Measurements from ENCODE around the gene B4GALNT2. TPM values are rescaled to one million over a fixed set of nuclear protein-coding genes. Genes with fewer than 3 reads are reported as not detected.
"Not testable (repeated sequence)": the region's sequence is repeated elsewhere in the genome, so short reads cannot be mapped to it uniquely, and the experiment has no call there.

B4GALNT2 gene
- polyA plus RNA-seq, 2 donors = 0.02 to 0.06 TPM

DNA sequence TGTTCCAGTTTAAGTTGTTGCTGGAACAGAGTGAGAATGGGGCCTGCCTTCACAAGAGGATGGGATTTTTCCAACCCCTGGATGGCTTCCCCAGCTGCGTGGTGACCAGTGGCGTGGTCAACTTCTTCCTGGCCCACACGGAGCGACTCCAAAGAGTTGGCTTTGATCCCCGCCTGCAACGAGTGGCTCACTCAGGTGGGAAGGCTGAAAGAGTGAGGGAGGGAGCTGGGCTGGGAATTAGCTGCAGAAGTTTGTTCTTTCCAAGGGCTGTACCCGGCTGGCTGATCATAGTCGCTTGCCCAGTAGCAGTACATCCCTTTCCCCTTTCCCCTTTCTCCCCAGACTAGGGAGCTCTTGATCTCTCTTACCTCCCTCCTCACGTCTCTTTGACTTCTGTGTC lies 36.1 kb downstream of the B4GALNT2 start:
- WGBS, 2 donors = 65 to 74% methylated on average over 8 to 9 of the region's 9 CpGs
- no peaks in the 10 kb centered on the region for H3K4me1 ChIP-seq (ENCODE audit: control insufficient read depth in 2 of 2, insufficient read depth in 2 of 2, low read length in 1 of 2)

DNA sequence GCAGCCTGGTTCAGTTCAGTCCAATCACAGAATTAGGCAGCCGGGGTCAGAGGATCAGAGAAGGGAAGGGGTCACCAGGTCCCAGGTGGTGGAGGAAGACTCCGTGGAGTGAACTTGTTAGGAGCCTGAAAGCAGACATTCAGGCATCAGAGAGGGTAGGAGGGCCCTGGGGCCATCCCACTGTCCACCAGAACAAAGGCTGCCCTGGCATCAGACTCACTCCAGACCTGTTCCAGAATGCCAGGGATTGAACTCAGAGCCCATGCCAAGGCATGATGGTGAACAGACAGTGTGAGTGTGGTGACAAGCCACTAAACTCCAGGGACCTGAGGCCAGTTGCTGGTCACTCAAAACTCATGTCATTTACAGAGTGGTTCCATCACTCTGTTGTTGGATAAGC lies 37.6 kb downstream of the B4GALNT2 start:
- 66 to 80% methylated on average over 2 of the region's 2 CpGs for WGBS, 2 donors
- Histone ChIP-seq H3K4me3 (ENCODE audit: low read depth in 1 of 2, low read length in 2 of 2) (no peak overlapping the region), H3K27ac (ENCODE audit: low read depth in 2 of 2, low read length in 1 of 2) (no peak overlapping the region), H3K9me3 (ENCODE audit: control insufficient read depth in 2 of 2, insufficient read depth in 1 of 2, low read depth in 1 of 2, low read length in 1 of 2) (peaks cover 0 to 5% of the 10 kb centered on the region in 2 donors), H3K36me3 (ENCODE audit: control insufficient read depth in 2 of 2, insufficient read depth in 2 of 2, low read length in 1 of 2) (no peaks in the 10 kb centered on the region), H3K27me3 (ENCODE audit: control insufficient read depth in 1 of 2, insufficient read depth in 2 of 2, low read length in 2 of 2) (peaks cover 3 to 10% of the 10 kb centered on the region in 2 donors), H3K4me1 (ENCODE audit: control insufficient read depth in 2 of 2, insufficient read depth in 2 of 2, low read length in 1 of 2) (no peaks in the 10 kb centered on the region)

More for the DNA sequence above, 36.1 kb downstream of the B4GALNT2 start:
- Histone ChIP-seq H3K27me3 (ENCODE audit: control insufficient read depth in 1 of 2, insufficient read depth in 2 of 2, low read length in 2 of 2) (peaks cover 3 to 10% of the 10 kb centered on the region in 2 donors), H3K4me3 (ENCODE audit: low read depth in 1 of 2, low read length in 2 of 2) (no peak overlapping the region), H3K27ac (ENCODE audit: low read depth in 2 of 2, low read length in 1 of 2) (no peak overlapping the region), H3K36me3 (ENCODE audit: control insufficient read depth in 2 of 2, insufficient read depth in 2 of 2, low read length in 1 of 2) (no peaks in the 10 kb centered on the region), H3K9me3 (ENCODE audit: control insufficient read depth in 2 of 2, insufficient read depth in 1 of 2, low read depth in 1 of 2, low read length in 1 of 2) (peaks cover 0 to 5% of the 10 kb centered on the region in 2 donors)

DNA sequence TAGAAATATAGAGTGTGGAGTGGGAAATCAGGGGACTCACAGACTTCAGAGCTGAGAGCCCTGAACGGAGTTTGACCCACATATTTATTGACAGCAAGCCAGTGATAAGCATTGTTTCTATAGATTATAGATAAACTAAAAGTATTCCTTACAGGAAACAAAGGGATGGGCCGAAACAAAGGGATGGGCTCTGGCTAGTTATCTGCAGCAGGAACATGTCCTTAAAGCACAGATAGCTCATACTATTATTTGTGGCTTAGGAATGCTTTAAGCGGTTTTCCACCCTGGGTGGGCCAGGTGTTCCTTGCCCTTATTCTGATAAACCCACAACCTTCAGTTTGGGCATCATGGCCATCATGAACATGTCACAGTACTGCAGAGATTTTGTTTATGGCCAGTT lies 38.1 kb downstream of the B4GALNT2 start:
- not testable (repeated sequence) for H3K27me3 ChIP-seq (ENCODE audit: control insufficient read depth in 1 of 2, insufficient read depth in 2 of 2, low read length in 2 of 2); H3K27ac ChIP-seq (ENCODE audit: low read depth in 2 of 2, low read length in 1 of 2); H3K36me3 ChIP-seq (ENCODE audit: control insufficient read depth in 2 of 2, insufficient read depth in 2 of 2, low read length in 1 of 2); H3K4me1 ChIP-seq (ENCODE audit: control insufficient read depth in 2 of 2, insufficient read depth in 2 of 2, low read length in 1 of 2); H3K9me3 ChIP-seq (ENCODE audit: control insufficient read depth in 2 of 2, insufficient read depth in 1 of 2, low read depth in 1 of 2, low read length in 1 of 2); H3K4me3 ChIP-seq (ENCODE audit: low read depth in 1 of 2, low read length in 2 of 2)
- 71 to 79% methylated on average over 3 of the region's 3 CpGs for WGBS, 2 donors

DNA sequence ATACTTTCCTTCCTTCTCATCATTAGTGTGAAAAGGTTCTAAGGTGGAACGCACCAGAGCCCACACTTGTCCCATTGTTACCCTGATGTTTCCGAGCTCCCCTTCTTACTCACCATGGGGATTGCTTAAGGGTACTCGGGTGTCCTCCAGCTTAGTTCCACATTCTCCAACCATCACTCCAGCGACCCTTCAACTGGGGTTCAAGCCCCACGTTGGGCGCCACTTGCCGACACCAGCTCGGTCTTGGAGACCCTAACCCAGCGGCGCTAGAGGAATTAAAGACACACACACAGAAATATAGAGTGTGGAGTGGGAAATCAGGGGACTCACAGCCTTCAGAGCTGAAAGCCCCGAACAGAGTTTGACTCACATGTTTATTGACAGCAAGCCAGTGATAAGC lies 43.4 kb downstream of the B4GALNT2 start:
- H3K27ac ChIP-seq (ENCODE audit: low read depth in 2 of 2, low read length in 1 of 2); H3K36me3 ChIP-seq (ENCODE audit: control insufficient read depth in 2 of 2, insufficient read depth in 2 of 2, low read length in 1 of 2); H3K4me3 ChIP-seq (ENCODE audit: low read depth in 1 of 2, low read length in 2 of 2); H3K27me3 ChIP-seq (ENCODE audit: control insufficient read depth in 1 of 2, insufficient read depth in 2 of 2, low read length in 2 of 2); H3K4me1 ChIP-seq (ENCODE audit: control insufficient read depth in 2 of 2, insufficient read depth in 2 of 2, low read length in 1 of 2): not testable (repeated sequence)
- 87 to 92% methylated on average over 11 of the region's 11 CpGs for WGBS, 2 donors
- peaks cover 5 to 14% of the 10 kb centered on the region in 2 donors for H3K9me3 ChIP-seq (ENCODE audit: control insufficient read depth in 2 of 2, insufficient read depth in 1 of 2, low read depth in 1 of 2, low read length in 1 of 2)

DNA sequence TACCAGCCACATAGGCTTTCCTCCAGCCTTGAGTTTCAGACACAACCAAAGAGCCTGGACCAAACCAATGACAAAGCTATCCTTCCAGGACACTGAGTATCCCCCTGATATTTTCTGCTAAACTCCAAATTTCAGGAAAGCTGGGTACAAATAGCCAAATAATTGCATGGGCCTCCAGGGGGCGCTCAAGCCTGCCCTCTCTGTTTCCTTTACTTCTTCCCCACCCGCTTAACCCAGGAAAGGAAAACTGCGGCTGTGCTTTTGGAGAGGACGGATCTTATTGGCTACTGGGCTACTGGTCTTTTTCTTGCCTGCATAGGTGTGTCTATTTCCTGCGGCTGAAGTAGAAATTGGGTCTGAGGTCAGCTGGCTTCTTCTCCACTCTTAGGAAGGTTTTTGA lies 47.7 kb downstream of the B4GALNT2 start:
- Histone ChIP-seq H3K27me3 (ENCODE audit: control insufficient read depth in 1 of 2, insufficient read depth in 2 of 2, low read length in 2 of 2) (no peaks in the 10 kb centered on the region), H3K9me3 (ENCODE audit: control insufficient read depth in 2 of 2, insufficient read depth in 1 of 2, low read depth in 1 of 2, low read length in 1 of 2) (peaks cover 5 to 16% of the 10 kb centered on the region in 2 donors), H3K27ac (ENCODE audit: low read depth in 2 of 2, low read length in 1 of 2) (no peak overlapping the region), H3K36me3 (ENCODE audit: control insufficient read depth in 2 of 2, insufficient read depth in 2 of 2, low read length in 1 of 2) (no peaks in the 10 kb centered on the region), H3K4me3 (ENCODE audit: low read depth in 1 of 2, low read length in 2 of 2) (no peak overlapping the region), H3K4me1 (ENCODE audit: control insufficient read depth in 2 of 2, insufficient read depth in 2 of 2, low read length in 1 of 2) (no peaks in the 10 kb centered on the region)
- WGBS, 2 donors = 18 to 23% methylated on average over 5 of the region's 5 CpGs

DNA sequence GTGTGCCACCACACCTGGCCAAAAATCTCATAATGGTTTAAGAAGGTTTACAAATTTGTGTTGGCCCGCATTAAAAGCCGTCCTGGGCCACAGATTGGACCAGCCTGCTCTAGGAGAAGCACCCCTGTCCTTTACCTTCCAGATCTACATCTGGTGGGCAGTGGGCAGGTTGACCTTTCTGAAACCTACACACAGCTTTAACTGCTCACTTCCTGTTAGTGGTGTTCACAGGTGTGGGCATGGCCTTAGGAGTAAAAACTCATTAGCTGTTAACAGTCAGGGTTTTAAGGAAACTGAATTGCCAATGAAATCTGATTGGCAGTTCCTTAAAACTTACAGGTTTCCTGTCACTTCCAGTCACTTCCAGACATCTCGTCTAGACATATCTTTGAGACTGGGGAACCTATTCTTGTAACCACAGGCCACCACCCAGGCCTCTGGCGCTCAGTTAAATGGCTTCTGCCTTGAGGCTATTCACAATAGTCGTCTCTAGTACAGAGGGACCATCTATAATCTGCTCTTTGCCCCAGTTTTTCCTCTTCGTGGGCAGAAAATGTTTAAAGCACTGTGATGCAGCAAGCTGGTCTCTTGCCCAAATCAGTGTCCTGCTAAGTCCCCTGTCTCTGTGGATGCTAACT lies 48.5 kb downstream of the B4GALNT2 start:
- Histone ChIP-seq H3K4me1 (ENCODE audit: control insufficient read depth in 2 of 2, insufficient read depth in 2 of 2, low read length in 1 of 2) (no peaks in the 10 kb centered on the region), H3K27me3 (ENCODE audit: control insufficient read depth in 1 of 2, insufficient read depth in 2 of 2, low read length in 2 of 2) (no peaks in the 10 kb centered on the region), H3K27ac (ENCODE audit: low read depth in 2 of 2, low read length in 1 of 2) (no peak overlapping the region), H3K36me3 (ENCODE audit: control insufficient read depth in 2 of 2, insufficient read depth in 2 of 2, low read length in 1 of 2) (no peaks in the 10 kb centered on the region), H3K4me3 (ENCODE audit: low read depth in 1 of 2, low read length in 2 of 2) (no peak overlapping the region), H3K9me3 (ENCODE audit: control insufficient read depth in 2 of 2, insufficient read depth in 1 of 2, low read depth in 1 of 2, low read length in 1 of 2) (peaks cover 3 to 11% of the 10 kb centered on the region in 2 donors)
- 69 to 75% methylated on average over 6 of the region's 6 CpGs for WGBS, 2 donors

DNA sequence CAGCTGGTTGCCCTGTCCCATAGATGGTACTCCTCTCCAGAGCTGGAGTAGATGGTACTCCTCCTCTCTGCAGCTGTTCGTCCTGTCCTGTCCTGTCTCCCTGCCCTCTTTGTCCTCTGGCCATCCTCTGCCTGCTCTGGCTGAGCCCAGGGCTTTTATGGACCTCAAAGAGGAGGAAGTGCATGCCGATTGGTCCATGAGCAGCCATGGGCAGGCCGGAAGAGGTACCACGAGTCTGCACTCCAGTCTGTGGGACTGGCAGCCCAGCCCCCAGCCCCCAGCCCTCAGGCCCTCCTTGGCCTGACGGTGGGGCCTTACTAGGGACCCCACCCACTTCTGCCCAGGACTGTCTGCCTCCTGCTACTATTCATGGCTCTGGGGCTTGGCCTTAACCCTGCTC lies 50.8 kb downstream of the B4GALNT2 start:
- Histone ChIP-seq H3K27ac (ENCODE audit: low read depth in 2 of 2, low read length in 1 of 2) (no peak overlapping the region), H3K4me3 (ENCODE audit: low read depth in 1 of 2, low read length in 2 of 2) (no peak overlapping the region), H3K4me1 (ENCODE audit: control insufficient read depth in 2 of 2, insufficient read depth in 2 of 2, low read length in 1 of 2) (no peaks in the 10 kb centered on the region), H3K36me3 (ENCODE audit: control insufficient read depth in 2 of 2, insufficient read depth in 2 of 2, low read length in 1 of 2) (no peaks in the 10 kb centered on the region), H3K27me3 (ENCODE audit: control insufficient read depth in 1 of 2, insufficient read depth in 2 of 2, low read length in 2 of 2) (no peaks in the 10 kb centered on the region), H3K9me3 (ENCODE audit: control insufficient read depth in 2 of 2, insufficient read depth in 1 of 2, low read depth in 1 of 2, low read length in 1 of 2) (peaks cover 0 to 5% of the 10 kb centered on the region in 2 donors)
- WGBS, 2 donors = 83 to 90% methylated on average over 5 of the region's 5 CpGs

DNA sequence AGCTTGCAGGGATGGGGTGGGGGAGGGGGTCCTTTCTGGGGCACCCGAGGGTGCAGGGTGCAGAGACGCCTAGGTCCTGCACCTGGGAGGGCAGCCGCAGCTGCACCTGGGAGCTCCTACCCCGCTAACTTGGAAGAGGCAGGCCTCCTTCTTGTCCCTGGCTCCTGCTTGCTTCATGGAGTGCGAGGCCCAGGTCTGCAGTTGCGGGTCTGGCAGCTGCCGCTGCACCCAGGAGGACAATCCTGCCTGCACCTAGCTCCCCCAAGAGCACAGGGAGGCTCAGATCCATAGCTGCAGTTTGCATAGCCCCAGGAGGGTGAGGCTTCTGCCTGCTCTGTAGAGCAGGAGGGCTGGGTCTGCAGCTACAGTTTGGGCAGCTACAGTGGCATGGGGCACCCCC lies 51.2 kb downstream of the B4GALNT2 start:
- no peak overlapping the region for H3K27ac ChIP-seq (ENCODE audit: low read depth in 2 of 2, low read length in 1 of 2)
- 86 to 92% methylated on average over 6 to 7 of the region's 7 CpGs for WGBS, 2 donors

DNA sequence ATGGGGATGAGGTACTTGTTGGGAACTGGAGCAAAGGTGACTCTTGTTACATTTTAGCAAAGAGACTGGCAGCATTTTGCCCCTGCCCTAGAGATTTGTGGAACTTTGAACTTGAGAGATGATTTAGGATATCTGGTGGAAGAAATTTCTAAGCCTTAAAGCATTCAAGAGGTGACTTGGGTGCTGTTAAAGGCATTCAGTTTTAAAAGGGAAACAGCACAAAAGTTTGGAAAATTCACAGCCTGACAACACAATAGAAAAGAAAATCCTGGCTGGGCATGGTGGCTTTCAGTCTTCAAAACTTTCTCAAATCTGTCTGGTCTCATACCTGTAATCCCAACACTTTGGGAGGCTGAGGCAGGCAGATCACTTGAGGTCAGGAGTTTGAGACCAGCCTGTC lies 52.0 kb downstream of the B4GALNT2 start:
- H3K4me1 ChIP-seq (ENCODE audit: control insufficient read depth in 2 of 2, insufficient read depth in 2 of 2, low read length in 1 of 2); H3K27me3 ChIP-seq (ENCODE audit: control insufficient read depth in 1 of 2, insufficient read depth in 2 of 2, low read length in 2 of 2); H3K27ac ChIP-seq (ENCODE audit: low read depth in 2 of 2, low read length in 1 of 2); H3K9me3 ChIP-seq (ENCODE audit: control insufficient read depth in 2 of 2, insufficient read depth in 1 of 2, low read depth in 1 of 2, low read length in 1 of 2); H3K4me3 ChIP-seq (ENCODE audit: low read depth in 1 of 2, low read length in 2 of 2); H3K36me3 ChIP-seq (ENCODE audit: control insufficient read depth in 2 of 2, insufficient read depth in 2 of 2, low read length in 1 of 2): not testable (repeated sequence)

More for the DNA sequence above, 51.2 kb downstream of the B4GALNT2 start:
- Histone ChIP-seq H3K4me1 (ENCODE audit: control insufficient read depth in 2 of 2, insufficient read depth in 2 of 2, low read length in 1 of 2) (no peaks in the 10 kb centered on the region), H3K9me3 (ENCODE audit: control insufficient read depth in 2 of 2, insufficient read depth in 1 of 2, low read depth in 1 of 2, low read length in 1 of 2) (peaks cover 0 to 5% of the 10 kb centered on the region in 2 donors), H3K36me3 (ENCODE audit: control insufficient read depth in 2 of 2, insufficient read depth in 2 of 2, low read length in 1 of 2) (no peaks in the 10 kb centered on the region), H3K27me3 (ENCODE audit: control insufficient read depth in 1 of 2, insufficient read depth in 2 of 2, low read length in 2 of 2) (no peaks in the 10 kb centered on the region), H3K4me3 (ENCODE audit: low read depth in 1 of 2, low read length in 2 of 2) (no peak overlapping the region)

DNA sequence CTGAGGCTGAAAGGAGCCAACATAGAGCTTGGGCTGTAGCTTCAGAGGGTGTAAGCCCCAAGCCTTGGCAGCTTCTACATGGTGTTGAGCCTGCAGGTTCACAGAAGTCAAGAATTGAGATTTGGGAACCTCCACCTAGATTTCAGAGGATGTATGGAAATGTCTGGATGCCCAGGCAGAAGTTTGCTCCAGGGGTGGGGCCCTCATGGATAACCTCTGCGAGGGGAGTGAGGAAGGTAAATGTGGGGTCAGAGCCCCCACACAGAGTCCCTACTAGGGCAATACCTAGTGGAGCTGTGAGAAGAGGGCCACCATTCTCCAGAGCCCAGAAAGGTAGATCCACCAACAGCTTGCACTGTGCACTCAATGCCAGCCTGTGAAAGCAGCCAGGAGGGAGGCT lies 52.8 kb downstream of the B4GALNT2 start:
- not testable (repeated sequence) for H3K4me1 ChIP-seq (ENCODE audit: control insufficient read depth in 2 of 2, insufficient read depth in 2 of 2, low read length in 1 of 2); H3K36me3 ChIP-seq (ENCODE audit: control insufficient read depth in 2 of 2, insufficient read depth in 2 of 2, low read length in 1 of 2); H3K27ac ChIP-seq (ENCODE audit: low read depth in 2 of 2, low read length in 1 of 2); H3K9me3 ChIP-seq (ENCODE audit: control insufficient read depth in 2 of 2, insufficient read depth in 1 of 2, low read depth in 1 of 2, low read length in 1 of 2); H3K27me3 ChIP-seq (ENCODE audit: control insufficient read depth in 1 of 2, insufficient read depth in 2 of 2, low read length in 2 of 2); H3K4me3 ChIP-seq (ENCODE audit: low read depth in 1 of 2, low read length in 2 of 2)
- WGBS, 2 donors = 95 to 97% methylated on average over 1 of the region's 1 CpG

Measured in esophagus (tissue), 2 donors.